A549 (cell line): Measurements from ENCODE around the gene ITGBL1.

Experiments
- BHLHE40 ChIP-seq: IDR thresholded peaks from 2 replicates; pipeline ENCODE4 v1.6.1; 2012; ENCODE audit warnings: low read depth, low read length, inconsistent platforms
- EP300 ChIP-seq, 2 experiments: fragments of >200 bp; sonication (Bioruptor Twin); formaldehyde crosslinking; IDR thresholded peaks; 2 replicates in 1 of 2; 3 replicates in 1 of 2; pipeline ENCODE4 v1.6.1; 2016 to 2017
- HDAC2 ChIP-seq: fragments of 200-600 bp; sonication (generic); IDR thresholded peaks from 2 replicates; pipeline ENCODE4 v1.6.1; 2016
- HEYL ChIP-seq: fragments of 250-450 bp; sonication (Bioruptor Pico); IDR thresholded peaks from 2 replicates; pipeline ENCODE4 v1.8.0; 2021; ENCODE audit warnings: mild to moderate bottlenecking, moderate library complexity
- JUN ChIP-seq, 2 experiments: fragments of >200 bp; sonication (Bioruptor Twin); formaldehyde crosslinking; IDR thresholded peaks; 2 replicates in 1 of 2; 3 replicates in 1 of 2; pipeline ENCODE4 v1.6.1; 2016 to 2017
- JUNB ChIP-seq: fragments of >200 bp; sonication (Bioruptor Twin); formaldehyde crosslinking; IDR thresholded peaks from 2 replicates; pipeline ENCODE4 v1.6.1; 2016
- MAFK ChIP-seq: fragments of 450-650 bp; IDR thresholded peaks from 2 replicates; pipeline ENCODE4 v1.6.1; 2014; ENCODE audit not compliant: partially characterized antibody
- MYC ChIP-seq: IDR thresholded peaks from 2 replicates; pipeline ENCODE4 v1.6.1; 2012; ENCODE audit warnings: mild to moderate bottlenecking, inconsistent platforms, low read length, improper control_type of control experiment, borderline replicate concordance
- POLR2A ChIP-seq: IDR thresholded peaks from 2 replicates; pipeline ENCODE4 v1.6.1; 2012; ENCODE audit warnings: mild to moderate bottlenecking, low read length
- RARB ChIP-seq: fragments of 250-450 bp; sonication (Bioruptor Pico); IDR thresholded peaks from 2 replicates; pipeline ENCODE4 v1.8.0; 2021; ENCODE audit warnings: mild to moderate bottlenecking, moderate library complexity
- TF ChIP-seq, protein P1 (sequence below): fragments of >200 bp; sonication (Bioruptor Twin); formaldehyde crosslinking; IDR thresholded peaks from 3 replicates; pipeline ENCODE4 v1.5.1; 2016
- TF ChIP-seq, protein P2 (sequence below): fragments of 150-350 bp; IDR thresholded peaks from 2 replicates; pipeline ENCODE4 v1.6.1; 2014; ENCODE audit warnings: low read depth, mild to moderate bottlenecking, low read length

DNA sequence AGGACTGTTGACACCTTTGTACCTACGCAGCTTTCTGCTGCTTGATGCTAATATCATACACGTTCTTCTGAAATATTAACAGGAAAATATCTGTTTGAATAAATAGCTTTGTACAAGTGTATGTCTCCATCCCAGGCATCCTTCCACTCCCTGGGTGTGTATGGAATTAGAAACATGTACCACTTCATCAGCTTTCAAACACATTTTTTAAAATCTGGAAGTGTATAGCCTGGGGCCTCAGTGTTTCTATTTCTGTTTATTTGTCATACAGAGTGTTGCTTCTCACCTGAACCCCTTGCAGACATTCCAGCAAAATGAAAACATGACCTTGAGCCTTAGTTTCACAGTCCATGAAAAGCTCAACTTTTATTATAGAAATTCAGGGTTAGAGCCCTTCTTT lies 168.6 kb downstream of the ITGBL1 start:
- TF ChIP-seq RARB, result no peak
- TF ChIP-seq, protein P1, sequence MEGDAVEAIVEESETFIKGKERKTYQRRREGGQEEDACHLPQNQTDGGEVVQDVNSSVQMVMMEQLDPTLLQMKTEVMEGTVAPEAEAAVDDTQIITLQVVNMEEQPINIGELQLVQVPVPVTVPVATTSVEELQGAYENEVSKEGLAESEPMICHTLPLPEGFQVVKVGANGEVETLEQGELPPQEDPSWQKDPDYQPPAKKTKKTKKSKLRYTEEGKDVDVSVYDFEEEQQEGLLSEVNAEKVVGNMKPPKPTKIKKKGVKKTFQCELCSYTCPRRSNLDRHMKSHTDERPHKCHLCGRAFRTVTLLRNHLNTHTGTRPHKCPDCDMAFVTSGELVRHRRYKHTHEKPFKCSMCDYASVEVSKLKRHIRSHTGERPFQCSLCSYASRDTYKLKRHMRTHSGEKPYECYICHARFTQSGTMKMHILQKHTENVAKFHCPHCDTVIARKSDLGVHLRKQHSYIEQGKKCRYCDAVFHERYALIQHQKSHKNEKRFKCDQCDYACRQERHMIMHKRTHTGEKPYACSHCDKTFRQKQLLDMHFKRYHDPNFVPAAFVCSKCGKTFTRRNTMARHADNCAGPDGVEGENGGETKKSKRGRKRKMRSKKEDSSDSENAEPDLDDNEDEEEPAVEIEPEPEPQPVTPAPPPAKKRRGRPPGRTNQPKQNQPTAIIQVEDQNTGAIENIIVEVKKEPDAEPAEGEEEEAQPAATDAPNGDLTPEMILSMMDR, result no peak
- no peak for TF ChIP-seq JUNB
- TF ChIP-seq JUN (IDR thresholded peaks at IDR 0.05), result no peak
- TF ChIP-seq POLR2A, result no peak
- no peak for TF ChIP-seq MYC
- no peak for TF ChIP-seq MAFK
- no peak for TF ChIP-seq HDAC2
- TF ChIP-seq EP300 (IDR thresholded peaks at IDR 0.05), result no peak
- TF ChIP-seq HEYL (CRISPR knock-in tag), result no peak
- no peak for TF ChIP-seq BHLHE40
- TF ChIP-seq, protein P2, sequence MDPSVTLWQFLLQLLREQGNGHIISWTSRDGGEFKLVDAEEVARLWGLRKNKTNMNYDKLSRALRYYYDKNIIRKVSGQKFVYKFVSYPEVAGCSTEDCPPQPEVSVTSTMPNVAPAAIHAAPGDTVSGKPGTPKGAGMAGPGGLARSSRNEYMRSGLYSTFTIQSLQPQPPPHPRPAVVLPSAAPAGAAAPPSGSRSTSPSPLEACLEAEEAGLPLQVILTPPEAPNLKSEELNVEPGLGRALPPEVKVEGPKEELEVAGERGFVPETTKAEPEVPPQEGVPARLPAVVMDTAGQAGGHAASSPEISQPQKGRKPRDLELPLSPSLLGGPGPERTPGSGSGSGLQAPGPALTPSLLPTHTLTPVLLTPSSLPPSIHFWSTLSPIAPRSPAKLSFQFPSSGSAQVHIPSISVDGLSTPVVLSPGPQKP, result no peak
